Epithelial cell of prostate (primary cell): ENCODE results near the gene STXBP3.
A peak's percentile ranks its signal among the peaks of the same experiment; 100 is the strongest.

Source experiments
- DNase-seq: peaks from one replicate; pipeline ENCODE4 v3.0.0-alpha.2; 2011; ENCODE audit warnings: low read depth, low spot score
- H3K27ac ChIP-seq: fragments of 450-650 bp; 2 replicates; pipeline ENCODE4 v1.5.1; 2017; ENCODE audit warnings: mild to moderate bottlenecking

Gene STXBP3

DNA sequence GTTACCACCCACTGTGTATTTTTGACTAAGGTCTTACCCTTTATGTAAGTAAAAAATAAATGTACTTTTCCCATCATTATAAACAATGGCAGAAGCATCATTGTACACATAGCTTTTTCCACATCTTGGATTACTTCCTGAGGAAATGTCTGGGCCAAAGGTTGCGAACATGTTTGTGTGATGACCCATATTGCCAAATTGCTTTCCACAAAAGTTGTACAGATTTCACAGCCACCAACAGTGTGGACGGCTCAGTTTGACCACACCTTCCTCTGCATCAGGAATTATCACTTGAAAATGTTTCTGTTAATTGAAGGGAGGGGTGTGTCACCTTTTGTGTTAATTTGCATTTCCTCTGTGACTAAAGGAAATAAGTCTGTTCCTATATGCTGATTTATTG, 84.8 kb downstream of the STXBP3 start:
- peak overlapping the region; percentile 93 for H3K27ac ChIP-seq
- no peak for DNase-seq

- H3K27ac ChIP-seq, result no peak overlapping the region
- DNase-seq, result no peak
Measured at GRCh38 chr1:108832929-108833328, 86.5 kb downstream of the STXBP3 start.

- DNase-seq, result no peak
- no peak overlapping the region for H3K27ac ChIP-seq
Measured at GRCh38 chr1:108841703-108842102, 95.2 kb downstream of the STXBP3 start.

- DNase-seq, result no peak
- no peak overlapping the region for H3K27ac ChIP-seq
Measured at GRCh38 chr1:108842525-108843181, 96.2 kb downstream of the STXBP3 start.

DNA sequence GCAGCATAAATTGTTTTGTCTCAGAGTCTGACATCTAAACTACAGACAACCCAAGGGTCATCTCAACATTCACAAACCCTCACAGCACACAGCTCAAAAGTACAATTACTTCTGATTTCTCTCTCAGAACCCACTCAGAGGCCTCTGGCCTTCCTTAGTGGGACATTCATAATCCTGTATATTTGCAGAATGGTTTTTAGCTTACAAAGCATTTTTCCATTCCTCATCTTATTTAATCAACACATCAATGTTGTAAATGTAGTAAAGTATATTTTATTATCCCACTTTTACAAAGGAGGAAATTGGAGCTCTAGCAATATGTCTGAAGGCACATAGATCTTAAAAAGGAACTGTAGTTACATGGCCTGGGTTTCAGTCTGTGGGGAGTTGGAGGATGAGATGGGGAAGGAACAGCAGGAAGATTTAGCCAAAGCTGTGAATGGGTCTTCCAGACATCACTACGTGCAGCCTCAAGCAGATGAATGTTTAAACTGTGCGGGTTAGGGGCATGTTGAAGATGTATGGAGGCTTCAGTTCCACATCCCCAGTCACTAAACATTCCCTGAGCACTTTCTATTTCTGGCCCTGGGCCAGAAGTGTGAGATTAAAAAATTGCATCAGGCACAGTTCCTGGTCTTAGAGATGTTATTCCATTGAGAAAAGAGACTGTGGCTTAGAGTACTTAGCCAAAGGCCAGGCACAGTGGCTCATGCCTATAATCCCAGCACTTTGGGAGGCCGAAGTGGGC, 97.1 kb downstream of the STXBP3 start:
- DNase-seq, result no peak
- H3K27ac ChIP-seq, result no peak overlapping the region

DNA sequence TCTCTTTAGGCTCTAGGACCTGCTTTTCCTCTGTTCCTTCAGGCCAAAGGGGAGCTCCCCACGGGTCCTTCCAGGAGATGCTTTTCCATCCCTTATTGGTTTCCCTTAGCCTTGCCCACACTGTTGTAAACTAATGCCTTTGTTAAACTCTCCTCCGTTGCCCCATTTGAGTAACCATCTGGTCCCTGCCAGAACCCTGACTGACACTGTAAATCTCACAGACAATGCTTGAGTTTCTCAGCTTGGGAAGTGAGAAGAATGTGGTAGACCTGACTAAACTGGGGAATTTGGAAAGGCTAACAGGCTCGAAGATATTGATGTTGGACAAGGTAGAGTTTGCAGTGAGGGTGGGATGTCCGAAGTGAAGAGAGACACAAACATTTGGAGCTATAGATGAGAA, 99.0 kb downstream of the STXBP3 start:
- DNase-seq, result no peak
- H3K27ac ChIP-seq, result peak overlapping the region; percentile 77

GRCh38 chr1:108845991-108846390, 99.5 kb downstream of the STXBP3 start:
- DNase-seq, result peak; percentile 49

DNA sequence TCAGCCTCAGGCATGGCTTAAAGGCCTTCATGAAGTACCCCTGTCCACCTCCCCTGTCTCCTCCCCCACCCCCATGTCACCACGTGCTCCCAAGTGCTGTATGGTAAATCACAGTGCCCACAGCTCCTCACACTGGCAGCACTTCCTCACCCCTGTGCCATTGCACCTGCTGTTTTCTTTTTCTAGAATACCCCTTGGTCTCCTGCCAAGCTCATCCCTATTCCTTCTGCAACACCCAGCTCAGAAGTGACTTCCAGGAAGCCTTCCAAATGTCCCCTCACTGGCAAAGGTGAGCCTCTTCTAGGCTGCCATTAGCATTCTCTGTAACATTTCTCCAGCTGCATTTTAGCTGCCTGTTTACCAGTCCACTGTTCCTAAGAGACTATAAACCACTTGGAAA, 101.0 kb downstream of the STXBP3 start:
- no peak overlapping the region for H3K27ac ChIP-seq
- DNase-seq, result no peak

More at GRCh38 chr1:108845991-108846390, 99.5 kb downstream of the STXBP3 start:
- H3K27ac ChIP-seq, result peak overlapping the region; percentile 77

GRCh38 chr1:108848806-108849205, 102.3 kb downstream of the STXBP3 start:
- DNase-seq, result no peak
- H3K27ac ChIP-seq, result no peak overlapping the region

GRCh38 chr1:108850929-108851328, 104.5 kb downstream of the STXBP3 start:
- H3K27ac ChIP-seq, result no peak overlapping the region
- no peak for DNase-seq

DNA sequence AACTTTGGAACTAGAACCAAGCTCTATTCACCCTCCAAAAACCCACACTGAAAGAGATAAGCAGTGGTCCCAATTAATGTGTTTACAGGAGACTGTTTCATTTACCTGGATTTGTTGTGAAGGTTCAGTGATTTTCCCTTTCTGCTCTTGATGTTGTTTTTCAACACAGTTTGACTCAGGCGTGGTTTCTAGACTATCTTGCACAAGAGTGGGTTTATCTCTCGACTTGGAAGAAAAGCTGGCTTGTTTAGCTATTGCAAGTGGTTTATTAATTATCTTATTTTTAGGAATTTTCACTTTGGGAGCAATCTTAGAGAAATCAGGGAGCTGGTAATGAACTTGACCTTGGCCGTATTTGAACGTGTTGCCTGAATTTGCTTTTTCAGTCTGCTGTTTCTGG, 105.1 kb downstream of the STXBP3 start:
- DNase-seq, result no peak
- no peak overlapping the region for H3K27ac ChIP-seq

DNA sequence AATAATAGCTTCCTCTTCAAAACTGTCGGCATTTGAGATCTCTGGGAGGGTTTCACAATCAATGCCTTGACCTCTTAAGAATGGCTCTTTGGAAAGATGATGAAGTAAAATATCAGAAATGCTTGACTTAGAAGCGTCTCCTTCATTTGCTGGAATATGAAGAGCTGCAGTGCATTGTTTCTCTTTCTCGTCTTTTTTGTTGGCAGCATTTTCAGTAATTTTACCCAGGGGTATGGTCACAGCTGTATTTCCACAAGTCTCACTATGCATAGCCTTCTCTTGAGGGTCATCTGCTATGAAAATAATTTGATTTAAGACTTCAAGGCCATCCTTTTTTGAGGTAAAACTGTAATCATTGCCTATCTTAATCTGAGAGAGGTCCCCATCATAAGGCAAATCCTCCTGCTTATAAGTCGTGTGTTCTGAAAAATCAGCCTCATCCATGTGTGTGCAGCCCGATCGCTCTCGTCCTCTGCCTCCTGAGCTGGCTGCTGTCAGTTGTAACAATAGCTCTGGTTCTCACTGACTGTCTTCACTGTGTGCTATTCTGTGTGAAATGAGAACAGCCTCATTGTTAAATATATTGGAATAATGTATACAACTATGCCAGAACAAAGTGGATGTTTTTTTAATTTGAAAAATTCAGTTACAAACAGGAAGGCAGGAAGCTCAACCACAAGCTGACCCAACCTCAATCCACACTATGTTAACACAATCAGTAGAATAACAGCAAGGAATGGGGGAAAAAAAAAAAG, 105.9 kb downstream of the STXBP3 start:
- DNase-seq, result no peak
- H3K27ac ChIP-seq, result no peak overlapping the region

DNA sequence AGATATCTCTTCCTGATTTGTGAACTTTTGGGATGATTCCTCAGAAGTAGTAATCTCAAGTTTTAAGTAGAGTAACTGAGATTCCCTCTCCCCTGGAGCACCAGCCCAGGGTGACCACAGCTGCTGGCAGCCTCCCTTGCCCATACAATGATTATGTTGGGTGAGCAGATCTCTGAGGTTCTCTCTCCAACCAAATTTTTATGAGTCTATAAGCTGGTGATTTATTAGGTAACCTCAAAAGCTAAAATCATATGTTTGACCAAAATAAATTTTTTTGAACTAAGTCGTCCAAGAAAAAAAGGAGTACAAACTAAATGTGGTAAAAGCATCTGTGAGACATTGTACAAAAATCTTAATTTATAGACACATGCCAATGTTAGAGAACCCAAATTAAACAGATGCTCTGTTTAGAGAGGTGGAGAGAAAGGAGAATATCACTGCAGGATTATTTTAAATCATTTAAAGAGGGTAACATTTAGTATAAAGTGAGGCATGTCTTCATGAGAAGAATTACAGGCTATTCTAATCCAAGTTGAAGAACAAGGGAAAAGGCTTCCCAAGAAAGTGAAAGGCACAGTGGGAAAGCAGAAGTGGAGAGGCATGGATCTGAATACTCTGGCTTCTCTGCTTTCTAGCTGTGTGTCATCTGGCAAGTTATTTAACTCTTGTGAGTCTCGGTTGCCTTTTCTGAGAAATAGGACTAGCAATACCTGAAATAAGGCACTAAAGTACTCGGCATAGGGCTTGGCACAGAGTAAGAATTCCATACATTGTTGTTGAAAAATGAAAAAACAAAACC, 107.9 kb downstream of the STXBP3 start:
- DNase-seq, result no peak
- H3K27ac ChIP-seq, result no peak overlapping the region

GRCh38 chr1:108856994-108857393, 110.5 kb downstream of the STXBP3 start, which contains the start of gene AKNAD1:
TSS of gene AKNAD1 (minus strand) at chr1:108857094. CDS start at chr1:108852664, 4,430 bp downstream.
- DNase-seq, result no peak
- no peak within 1 kb of the TSS for H3K27ac ChIP-seq

- DNase-seq, result no peak
- no peak overlapping the region for H3K27ac ChIP-seq
Measured at GRCh38 chr1:108858230-108858950, 111.9 kb downstream of the STXBP3 start.
